ENCODE data around the gene WDR20.
"Not testable (repeated sequence)": the region's sequence is repeated elsewhere in the genome, so short reads cannot be mapped to it uniquely, and the experiment has no call there.

Gene WDR20

DNA sequence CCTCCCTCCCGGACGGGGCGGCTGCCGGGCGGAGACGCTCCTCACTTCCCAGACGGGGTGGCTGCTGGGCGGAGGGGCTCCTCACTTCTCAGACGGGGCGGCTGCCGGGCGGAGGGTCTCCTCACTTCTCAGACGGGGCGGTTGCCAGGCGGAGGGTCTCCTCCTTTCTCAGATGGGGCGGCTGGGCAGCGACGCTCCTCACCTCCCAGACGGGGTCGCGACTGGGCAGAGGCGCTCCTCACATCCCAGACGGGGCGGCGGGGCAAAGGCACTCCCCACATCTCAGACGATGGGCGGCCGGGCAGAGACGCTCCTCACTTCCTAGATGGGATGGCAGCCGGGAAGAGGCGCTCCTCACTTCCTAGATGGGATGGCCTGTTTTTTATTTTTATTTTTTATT is 33.0 kb downstream of the WDR20 start:
- not testable (repeated sequence) for H3K27me3 Mint-ChIP-seq

DNA sequence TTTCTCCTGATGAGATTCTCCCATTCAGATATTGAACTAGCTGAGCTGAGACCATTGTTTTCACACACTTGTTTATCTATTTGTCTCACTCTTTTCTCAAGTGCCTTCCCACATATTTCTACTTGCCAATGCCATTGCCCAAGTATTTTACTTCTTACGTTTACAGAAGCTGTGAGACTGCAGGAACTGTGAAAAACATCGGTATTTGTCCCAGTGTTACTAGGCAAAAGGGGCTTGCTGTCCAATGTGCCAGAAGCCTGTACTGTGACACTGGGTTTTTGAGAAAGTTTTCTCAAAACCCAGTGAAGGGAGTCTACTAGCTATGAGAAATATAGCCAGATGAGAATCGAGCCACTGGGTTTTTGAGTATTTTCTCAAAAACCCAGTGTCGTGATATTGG is 37.5 kb downstream of the WDR20 start:
- Mint-ChIP-seq H3K9me3 (ENCODE audit: low read depth) (no peaks in the 10 kb centered on the region), H3K36me3 (peaks cover 2% of the 10 kb centered on the region), H3K27me3 (no peaks in the 10 kb centered on the region), H3K4me1 (ENCODE audit: low read depth) (peaks cover 57% of the 10 kb centered on the region), H3K4me3 (no peak overlapping the region), H3K27ac (no peak overlapping the region)

More for the DNA sequence above, 33.0 kb downstream of the WDR20 start:
- not testable (repeated sequence) for H3K4me3 Mint-ChIP-seq; H3K27ac Mint-ChIP-seq; H3K9me3 Mint-ChIP-seq (ENCODE audit: low read depth); H3K36me3 Mint-ChIP-seq
- H3K4me1 Mint-ChIP-seq (ENCODE audit: low read depth), result peaks cover 46% of the 10 kb centered on the region

DNA sequence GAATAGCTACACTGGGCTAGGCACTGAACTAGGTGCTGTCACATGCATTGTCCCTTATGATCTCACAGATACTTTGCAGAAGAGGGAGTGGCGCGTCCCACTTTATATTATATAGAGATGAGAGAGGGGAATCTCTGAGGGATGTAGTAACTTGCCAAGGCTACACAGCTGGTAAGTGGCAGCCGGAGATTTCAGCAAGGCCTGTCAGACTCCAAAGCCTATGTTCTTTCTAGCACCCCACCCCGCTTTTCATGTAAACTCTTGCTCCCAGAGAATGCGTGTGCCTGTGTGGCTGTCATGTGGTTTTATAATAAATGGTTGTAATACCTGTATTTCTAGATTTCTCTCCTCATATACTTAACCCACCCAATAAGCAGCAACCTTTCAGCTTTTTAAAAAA is 39.1 kb downstream of the WDR20 start:
- peaks cover 72% of the 10 kb centered on the region for H3K4me1 Mint-ChIP-seq (ENCODE audit: low read depth)
- no peak overlapping the region for H3K4me3 Mint-ChIP-seq
- no peaks in the 10 kb centered on the region for H3K9me3 Mint-ChIP-seq (ENCODE audit: low read depth)
- peaks cover 2% of the 10 kb centered on the region for H3K36me3 Mint-ChIP-seq
- peak overlapping the region; percentile 3 for H3K27ac Mint-ChIP-seq
- H3K27me3 Mint-ChIP-seq, result no peaks in the 10 kb centered on the region

DNA sequence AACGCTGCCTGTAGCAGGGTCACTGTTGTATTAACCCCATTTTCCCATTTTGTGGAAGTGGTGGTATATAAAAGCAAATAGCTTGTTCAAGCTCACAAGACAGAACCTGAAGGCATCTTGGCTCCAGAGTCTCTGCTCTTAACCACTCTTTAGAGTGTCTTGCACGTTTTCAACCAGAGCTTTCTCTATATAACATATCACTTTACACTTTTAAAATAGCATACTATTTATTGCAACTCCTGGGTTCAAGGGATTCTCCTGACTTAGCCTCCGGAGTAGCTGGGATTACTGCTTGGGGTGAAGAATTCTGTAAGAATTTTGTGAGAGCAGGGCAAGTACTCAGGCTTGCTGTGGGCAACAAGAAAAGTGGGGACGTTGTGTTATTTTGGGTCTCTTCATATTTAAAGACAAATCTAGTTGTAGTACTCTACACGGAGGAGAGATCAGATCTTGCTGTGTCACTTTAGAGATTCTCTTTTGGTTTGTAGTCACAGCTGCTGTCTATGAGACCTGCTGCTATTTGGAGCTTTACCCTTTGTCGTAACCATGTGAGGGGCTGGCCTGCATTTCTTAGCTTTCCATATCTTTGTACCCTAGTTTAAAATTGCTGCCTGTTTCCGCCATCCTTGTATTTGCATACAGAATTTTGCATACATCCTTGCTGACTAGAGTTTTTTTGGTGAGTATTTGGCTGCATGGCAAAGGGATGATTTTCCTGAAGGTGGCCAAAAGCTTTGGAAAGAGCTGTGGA is 40.7 kb downstream of the WDR20 start:
- Mint-ChIP-seq H3K27me3 (no peaks in the 10 kb centered on the region), H3K9me3 (ENCODE audit: low read depth) (no peaks in the 10 kb centered on the region), H3K27ac (peak overlapping the region; percentile 73), H3K4me1 (ENCODE audit: low read depth) (peaks cover 77% of the 10 kb centered on the region), H3K36me3 (peaks cover 4% of the 10 kb centered on the region), H3K4me3 (no peak overlapping the region)

DNA sequence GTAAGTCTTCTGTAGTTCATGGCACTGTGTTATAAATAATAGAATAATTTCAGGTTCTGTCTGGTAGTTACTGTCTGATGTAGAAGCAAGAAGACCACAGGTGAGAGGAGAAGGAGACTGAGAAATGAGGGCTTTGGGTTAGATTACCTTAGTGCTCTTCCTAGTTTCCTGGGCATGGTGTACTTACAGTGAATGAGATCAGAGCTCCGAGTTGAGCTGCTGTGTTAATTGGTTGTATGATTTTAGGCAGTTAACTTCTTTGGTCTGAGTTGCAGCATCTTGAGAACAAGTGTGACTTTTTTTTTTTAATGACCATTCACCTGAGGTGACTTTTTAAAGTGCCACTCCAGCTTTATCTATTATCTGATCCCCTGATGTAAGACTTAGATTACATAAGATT is 41.5 kb downstream of the WDR20 start:
- no peak overlapping the region for H3K4me3 Mint-ChIP-seq
- H3K36me3 Mint-ChIP-seq, result peaks cover 4% of the 10 kb centered on the region
- no peaks in the 10 kb centered on the region for H3K9me3 Mint-ChIP-seq (ENCODE audit: low read depth)
- H3K27me3 Mint-ChIP-seq, result no peaks in the 10 kb centered on the region
- H3K27ac Mint-ChIP-seq, result peak overlapping the region; percentile 73
- H3K4me1 Mint-ChIP-seq (ENCODE audit: low read depth), result peaks cover 79% of the 10 kb centered on the region

DNA sequence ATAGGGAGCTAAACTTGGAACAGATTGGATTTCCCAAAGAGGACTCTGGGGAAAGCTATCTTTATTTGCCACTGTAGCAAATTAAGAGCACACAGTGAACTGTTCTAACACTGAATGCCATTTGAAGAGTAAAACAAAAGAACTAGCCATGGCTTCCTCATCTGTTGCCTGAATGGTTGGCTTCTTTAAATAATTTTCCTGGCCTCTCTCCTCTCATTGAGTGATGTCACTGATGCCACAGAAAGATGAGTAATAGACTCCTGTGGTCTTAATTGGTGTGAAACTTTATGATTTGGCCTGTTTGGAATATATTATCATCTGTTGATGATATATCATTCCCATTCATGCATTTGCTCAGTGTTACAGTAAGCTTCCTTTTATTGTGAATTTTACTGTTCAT is 42.5 kb downstream of the WDR20 start:
- no peaks in the 10 kb centered on the region for H3K27me3 Mint-ChIP-seq
- no peaks in the 10 kb centered on the region for H3K9me3 Mint-ChIP-seq (ENCODE audit: low read depth)
- H3K4me3 Mint-ChIP-seq, result peak overlapping the region; percentile 9
- H3K4me1 Mint-ChIP-seq (ENCODE audit: low read depth), result peaks cover 80% of the 10 kb centered on the region
- peaks cover 4% of the 10 kb centered on the region for H3K36me3 Mint-ChIP-seq
- H3K27ac Mint-ChIP-seq, result peak overlapping the region; percentile 50

DNA sequence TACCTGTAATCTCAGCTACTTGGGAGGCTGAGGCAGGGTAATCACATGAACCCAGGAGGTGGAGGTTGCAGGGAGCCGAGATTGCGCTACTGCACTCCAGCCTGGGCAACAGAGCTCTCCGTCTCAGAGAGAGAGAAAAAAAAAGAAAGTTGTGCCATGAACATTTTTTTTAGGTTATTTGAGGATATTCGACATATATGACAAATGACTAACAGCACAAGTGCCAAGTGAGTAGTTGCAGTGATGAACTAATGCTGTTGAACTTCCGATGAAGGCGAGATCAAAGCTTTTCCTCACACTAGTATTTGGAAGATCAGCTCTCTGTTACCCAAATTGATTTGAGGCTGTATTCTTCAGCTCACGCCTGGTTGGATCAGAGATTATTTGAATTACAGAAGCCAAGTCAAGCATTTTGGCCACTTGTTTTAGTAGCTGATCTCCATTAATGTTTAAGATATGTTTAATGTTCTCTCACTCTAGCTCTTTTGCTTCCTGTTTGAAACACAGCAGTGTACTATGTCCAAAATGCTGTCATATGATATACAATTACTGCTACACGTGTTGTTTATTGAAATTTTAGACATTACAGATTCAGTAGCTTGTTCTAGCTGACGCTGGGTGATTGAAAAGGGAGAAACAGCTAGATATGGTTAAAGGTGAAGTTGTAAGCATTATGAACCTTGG is 43.4 kb downstream of the WDR20 start:
- H3K9me3 Mint-ChIP-seq (ENCODE audit: low read depth), result no peaks in the 10 kb centered on the region
- H3K4me3 Mint-ChIP-seq, result no peak overlapping the region
- H3K36me3 Mint-ChIP-seq, result peaks cover 4% of the 10 kb centered on the region
- peak overlapping the region; percentile 92 for H3K27ac Mint-ChIP-seq
- H3K27me3 Mint-ChIP-seq, result no peaks in the 10 kb centered on the region
- H3K4me1 Mint-ChIP-seq (ENCODE audit: low read depth), result peaks cover 79% of the 10 kb centered on the region

DNA sequence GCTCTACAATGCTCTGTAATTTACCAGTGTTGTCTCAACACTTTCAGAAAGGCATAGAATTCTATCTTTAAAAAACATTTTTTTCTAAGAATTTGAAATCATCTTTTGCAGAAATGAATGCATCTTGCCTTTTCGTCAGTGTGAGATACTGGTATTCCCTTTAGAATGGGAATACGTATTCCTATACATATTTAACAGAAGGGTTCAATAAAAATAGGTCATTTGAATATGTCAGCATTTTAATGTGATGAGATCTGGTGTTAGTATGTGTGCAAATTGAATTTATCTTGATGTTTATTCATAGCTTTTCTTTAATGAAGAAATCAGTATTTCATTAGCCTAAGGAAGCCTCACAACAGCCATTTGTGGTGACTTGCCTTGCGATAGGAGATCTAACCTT is 44.2 kb downstream of the WDR20 start:
- peak overlapping the region; percentile 92 for H3K27ac Mint-ChIP-seq
- H3K4me1 Mint-ChIP-seq (ENCODE audit: low read depth), result peaks cover 73% of the 10 kb centered on the region

DNA sequence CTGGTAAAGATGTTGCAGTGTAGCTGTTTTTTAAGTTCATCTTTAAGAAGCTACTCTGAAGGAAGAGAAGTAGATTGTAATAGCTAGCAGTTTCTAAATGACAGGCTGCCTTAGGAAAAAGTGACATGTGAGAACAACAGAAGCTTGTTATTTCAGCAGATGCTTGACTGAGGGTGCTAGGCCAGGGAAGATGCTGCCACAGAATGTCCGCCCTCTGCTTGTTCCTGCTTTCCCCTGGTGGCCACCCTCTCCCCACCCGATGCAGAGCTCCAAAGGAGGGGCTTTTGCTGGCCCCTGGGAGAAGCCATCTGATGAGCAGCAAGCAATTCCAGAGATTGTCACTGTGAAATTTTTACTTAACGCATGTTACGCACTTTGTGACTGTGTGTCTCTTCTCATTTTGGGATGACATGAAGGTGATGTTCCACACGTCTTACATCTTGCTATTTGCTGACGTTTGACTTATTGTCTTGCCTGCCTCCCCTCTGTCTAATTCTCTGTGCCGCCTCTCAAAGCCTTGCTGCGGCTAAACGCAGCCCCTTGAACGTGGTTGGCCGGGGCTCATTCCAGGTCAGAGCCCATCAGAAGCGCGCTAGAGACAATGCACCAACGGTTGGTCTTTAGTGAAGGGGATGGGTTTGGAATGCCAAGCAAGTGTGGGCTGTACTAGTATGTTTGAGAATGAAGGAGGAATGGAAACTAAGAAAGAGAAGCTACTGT is 44.8 kb downstream of the WDR20 start:
- H3K9me3 Mint-ChIP-seq (ENCODE audit: low read depth), result no peaks in the 10 kb centered on the region
- peaks cover 74% of the 10 kb centered on the region for H3K4me1 Mint-ChIP-seq (ENCODE audit: low read depth)
- peaks cover 4% of the 10 kb centered on the region for H3K36me3 Mint-ChIP-seq
- H3K4me3 Mint-ChIP-seq, result peak overlapping the region; percentile 68
- peak overlapping the region; percentile 92 for H3K27ac Mint-ChIP-seq
- no peaks in the 10 kb centered on the region for H3K27me3 Mint-ChIP-seq

More for the DNA sequence above, 44.2 kb downstream of the WDR20 start:
- Mint-ChIP-seq H3K4me3 (peak overlapping the region; percentile 68), H3K27me3 (no peaks in the 10 kb centered on the region), H3K9me3 (ENCODE audit: low read depth) (no peaks in the 10 kb centered on the region), H3K36me3 (peaks cover 4% of the 10 kb centered on the region)

DNA sequence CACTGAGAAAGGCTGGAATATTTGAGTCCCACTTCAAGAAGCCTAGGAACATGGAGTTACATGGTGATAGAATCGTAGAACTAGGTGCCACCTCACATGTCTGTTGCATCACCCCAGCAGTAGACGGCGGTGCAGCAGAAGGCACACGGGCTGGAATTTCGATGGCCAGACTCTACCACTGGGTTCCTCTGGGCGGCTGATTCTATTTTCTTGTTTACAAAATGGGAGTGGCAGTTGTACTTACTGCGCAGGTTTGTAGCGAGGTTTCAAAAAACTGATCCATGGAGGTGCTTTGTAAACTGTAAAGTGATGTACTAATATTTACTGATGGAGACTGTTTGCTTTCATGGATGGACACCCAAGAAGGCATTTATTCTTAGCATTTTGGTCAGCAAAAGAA is 45.7 kb downstream of the WDR20 start:
- H3K27me3 Mint-ChIP-seq, result no peaks in the 10 kb centered on the region
- H3K9me3 Mint-ChIP-seq (ENCODE audit: low read depth), result no peaks in the 10 kb centered on the region
- H3K27ac Mint-ChIP-seq, result peak overlapping the region; percentile 92
- H3K36me3 Mint-ChIP-seq, result peaks cover 4% of the 10 kb centered on the region
- H3K4me1 Mint-ChIP-seq (ENCODE audit: low read depth), result peaks cover 73% of the 10 kb centered on the region
- no peak overlapping the region for H3K4me3 Mint-ChIP-seq

DNA sequence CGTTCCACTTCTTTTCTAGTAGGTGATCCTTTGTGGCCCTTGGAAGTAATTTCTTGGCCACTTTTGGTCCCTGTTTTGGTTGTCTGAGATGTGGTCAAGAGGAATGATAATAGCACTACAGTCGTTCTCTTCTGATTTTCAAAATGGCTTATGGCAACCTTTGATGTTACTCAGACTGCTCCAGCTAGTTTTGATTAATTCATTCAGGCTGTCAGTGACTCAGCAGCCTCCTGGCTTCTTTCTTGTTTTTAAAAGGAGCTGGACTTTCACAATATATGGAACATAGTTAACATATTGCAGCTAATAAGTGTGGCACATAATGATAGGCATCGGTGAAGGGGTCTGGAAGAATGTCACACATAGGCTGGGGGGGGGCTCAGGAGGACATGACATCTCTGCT is 47.3 kb downstream of the WDR20 start:
- Mint-ChIP-seq H3K4me3 (no peak overlapping the region), H3K4me1 (ENCODE audit: low read depth) (peaks cover 69% of the 10 kb centered on the region), H3K27me3 (no peaks in the 10 kb centered on the region), H3K36me3 (peaks cover 2% of the 10 kb centered on the region), H3K9me3 (ENCODE audit: low read depth) (no peaks in the 10 kb centered on the region), H3K27ac (peak overlapping the region; percentile 73)

DNA sequence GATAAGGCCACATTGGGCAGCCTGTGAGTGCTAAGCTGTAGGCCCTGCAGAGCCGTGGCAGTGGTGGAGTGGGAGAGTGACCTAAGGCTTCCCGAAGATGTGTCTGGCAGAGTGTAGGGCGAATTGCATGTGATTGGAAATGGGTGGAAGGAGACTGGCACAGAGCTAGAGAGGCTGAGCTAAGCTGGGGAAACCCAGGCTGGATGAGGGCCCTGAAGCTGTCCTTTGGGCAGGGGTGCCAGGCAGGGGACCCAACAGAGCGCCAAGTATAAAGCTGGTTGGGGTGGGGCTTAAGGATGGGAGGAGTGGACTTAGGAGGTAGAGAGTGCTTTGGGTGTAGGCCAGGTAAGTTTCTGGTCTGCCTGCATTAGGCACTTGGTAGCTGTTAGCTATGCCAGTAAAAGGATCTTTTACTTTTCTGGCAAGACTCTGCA is 47.9 kb downstream of the WDR20 start:
- Mint-ChIP-seq H3K27ac (peak overlapping the region; percentile 73), H3K27me3 (no peaks in the 10 kb centered on the region), H3K4me3 (no peak overlapping the region), H3K36me3 (peaks cover 2% of the 10 kb centered on the region), H3K4me1 (ENCODE audit: low read depth) (peaks cover 65% of the 10 kb centered on the region), H3K9me3 (ENCODE audit: low read depth) (no peaks in the 10 kb centered on the region)

DNA sequence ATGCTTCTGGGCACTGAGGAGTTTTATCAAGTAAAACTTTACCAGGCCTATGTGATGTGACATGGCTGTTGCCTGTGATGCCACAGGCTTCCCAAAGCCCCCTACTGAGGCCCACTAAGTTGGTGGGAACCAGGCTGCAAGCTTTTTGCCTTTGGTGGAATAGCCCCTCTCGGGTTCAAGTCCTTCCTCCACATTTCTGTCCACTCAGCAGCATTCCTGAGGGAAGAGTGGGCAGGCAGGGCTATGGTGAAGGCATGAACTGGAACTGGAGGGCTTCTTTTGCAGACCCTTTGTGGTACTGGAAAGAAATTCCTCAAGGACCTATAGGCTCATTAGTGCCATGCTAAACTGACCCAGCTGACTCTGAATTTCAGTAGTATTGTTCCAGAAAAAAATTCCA is 48.5 kb downstream of the WDR20 start:
- Mint-ChIP-seq H3K4me1 (ENCODE audit: low read depth) (peaks cover 61% of the 10 kb centered on the region), H3K4me3 (no peak overlapping the region), H3K27ac (no peak overlapping the region), H3K36me3 (peaks cover 2% of the 10 kb centered on the region), H3K27me3 (no peaks in the 10 kb centered on the region), H3K9me3 (ENCODE audit: low read depth) (no peaks in the 10 kb centered on the region)

DNA sequence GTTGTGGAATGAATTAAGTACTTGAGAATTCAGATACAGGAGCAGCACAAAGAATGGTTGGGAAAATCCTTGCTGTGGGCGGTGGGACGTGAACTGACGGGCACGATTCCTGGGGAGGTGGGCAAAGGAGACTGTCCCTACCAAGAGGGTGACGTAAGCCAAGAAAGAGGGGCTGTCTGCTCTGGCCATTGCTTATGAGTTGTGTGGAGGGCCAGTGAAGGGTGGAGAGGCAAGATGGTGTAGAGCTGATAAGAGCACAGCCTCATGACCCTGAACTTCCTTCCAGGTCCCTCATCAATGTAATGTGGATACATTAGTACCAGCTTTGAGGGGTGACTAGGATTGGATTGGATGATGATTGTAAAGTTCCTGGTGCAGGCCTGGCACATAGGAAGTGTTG is 50.2 kb downstream of the WDR20 start:
- no peak overlapping the region for H3K4me3 Mint-ChIP-seq
- no peak overlapping the region for H3K27ac Mint-ChIP-seq
- peaks cover 50% of the 10 kb centered on the region for H3K4me1 Mint-ChIP-seq (ENCODE audit: low read depth)
- no peaks in the 10 kb centered on the region for H3K36me3 Mint-ChIP-seq
- no peaks in the 10 kb centered on the region for H3K27me3 Mint-ChIP-seq
- H3K9me3 Mint-ChIP-seq (ENCODE audit: low read depth), result no peaks in the 10 kb centered on the region

DNA sequence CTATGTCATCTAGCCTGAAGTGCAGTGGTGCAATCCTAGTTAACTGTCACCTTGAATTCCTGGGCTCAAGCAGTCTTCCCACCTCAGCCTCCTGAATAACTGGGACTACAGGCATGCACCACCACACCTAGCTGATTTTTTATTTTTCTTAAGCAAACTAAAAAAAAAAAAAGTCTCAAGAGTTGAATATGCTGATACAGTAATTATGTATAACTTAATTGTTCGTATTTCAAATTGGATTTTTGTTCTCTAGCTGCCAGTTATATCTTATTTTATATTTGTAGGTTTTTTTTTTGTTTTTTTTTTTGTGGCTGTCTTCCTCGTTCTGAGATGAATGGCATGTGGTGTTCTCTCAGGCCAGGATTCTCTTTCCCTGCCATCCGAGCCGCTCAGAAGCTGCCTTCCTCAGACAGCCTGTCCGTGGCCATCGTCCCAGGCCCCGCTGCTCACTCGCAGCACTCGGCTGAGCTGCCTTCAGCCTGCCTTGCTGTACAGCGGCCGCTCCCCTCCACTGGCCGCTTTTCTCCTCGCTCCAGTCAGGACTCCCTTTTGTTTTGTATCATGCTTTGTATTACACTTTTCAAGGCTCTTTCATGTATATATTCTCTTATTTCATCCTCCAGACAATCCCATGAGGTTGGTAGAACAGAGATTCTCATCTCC is 53.3 kb downstream of the WDR20 start:
- H3K27me3 Mint-ChIP-seq, result no peaks in the 10 kb centered on the region
- no peak overlapping the region for H3K4me3 Mint-ChIP-seq
- peaks cover 52% of the 10 kb centered on the region for H3K4me1 Mint-ChIP-seq (ENCODE audit: low read depth)
- H3K36me3 Mint-ChIP-seq, result no peaks in the 10 kb centered on the region
- H3K9me3 Mint-ChIP-seq (ENCODE audit: low read depth), result no peaks in the 10 kb centered on the region
- H3K27ac Mint-ChIP-seq, result no peak overlapping the region

All from activated naive CD8-positive, alpha-beta T cell (primary cell).